ENCODE results near the gene KCNQ1OT1.

DNA sequence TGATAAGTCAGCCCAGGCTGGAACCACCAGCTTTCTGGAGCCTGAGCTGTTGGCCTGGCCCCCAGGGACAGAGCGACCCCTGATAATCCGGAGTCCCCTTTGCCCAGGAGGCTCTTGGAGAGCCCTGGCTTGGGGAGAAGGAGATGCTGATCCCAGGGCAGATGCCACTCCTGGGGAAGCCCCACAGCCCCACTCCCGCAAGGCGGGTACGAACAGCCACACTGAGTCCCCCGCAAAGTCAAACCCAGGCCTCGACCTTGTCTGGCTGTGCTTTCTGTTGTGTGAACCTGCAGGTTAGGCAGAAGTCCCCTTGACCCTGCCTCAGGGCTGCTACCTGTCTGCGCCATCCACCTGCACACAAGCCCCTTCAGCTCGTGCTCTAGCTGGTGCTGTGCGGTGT lies 108.0 kb downstream of the KCNQ1OT1 start:
- TF ChIP-seq, protein P1, sequence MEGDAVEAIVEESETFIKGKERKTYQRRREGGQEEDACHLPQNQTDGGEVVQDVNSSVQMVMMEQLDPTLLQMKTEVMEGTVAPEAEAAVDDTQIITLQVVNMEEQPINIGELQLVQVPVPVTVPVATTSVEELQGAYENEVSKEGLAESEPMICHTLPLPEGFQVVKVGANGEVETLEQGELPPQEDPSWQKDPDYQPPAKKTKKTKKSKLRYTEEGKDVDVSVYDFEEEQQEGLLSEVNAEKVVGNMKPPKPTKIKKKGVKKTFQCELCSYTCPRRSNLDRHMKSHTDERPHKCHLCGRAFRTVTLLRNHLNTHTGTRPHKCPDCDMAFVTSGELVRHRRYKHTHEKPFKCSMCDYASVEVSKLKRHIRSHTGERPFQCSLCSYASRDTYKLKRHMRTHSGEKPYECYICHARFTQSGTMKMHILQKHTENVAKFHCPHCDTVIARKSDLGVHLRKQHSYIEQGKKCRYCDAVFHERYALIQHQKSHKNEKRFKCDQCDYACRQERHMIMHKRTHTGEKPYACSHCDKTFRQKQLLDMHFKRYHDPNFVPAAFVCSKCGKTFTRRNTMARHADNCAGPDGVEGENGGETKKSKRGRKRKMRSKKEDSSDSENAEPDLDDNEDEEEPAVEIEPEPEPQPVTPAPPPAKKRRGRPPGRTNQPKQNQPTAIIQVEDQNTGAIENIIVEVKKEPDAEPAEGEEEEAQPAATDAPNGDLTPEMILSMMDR (conservative IDR thresholded peaks at IDR 0.05; ENCODE audit: low read length) = no peak
- TF ChIP-seq EZH2phosphoT487 (IDR thresholded peaks at IDR 0.05; ENCODE audit: borderline replicate concordance) = no peak

Data from Loucy (cell line).